Hematopoietic multipotent progenitor cell treated with erythropoietin and hydrocortisone succinate and interleukin-3 and kit ligand, for 4 days (in vitro differentiated cells): ENCODE measurements around the gene SPTLC3.
A peak's percentile ranks its signal among the peaks of the same experiment; 100 is the strongest.

Source experiments
- DNase-seq: peaks from one replicate; pipeline ENCODE4 v3.0.0-alpha.2; 2015

Gene SPTLC3

DNA sequence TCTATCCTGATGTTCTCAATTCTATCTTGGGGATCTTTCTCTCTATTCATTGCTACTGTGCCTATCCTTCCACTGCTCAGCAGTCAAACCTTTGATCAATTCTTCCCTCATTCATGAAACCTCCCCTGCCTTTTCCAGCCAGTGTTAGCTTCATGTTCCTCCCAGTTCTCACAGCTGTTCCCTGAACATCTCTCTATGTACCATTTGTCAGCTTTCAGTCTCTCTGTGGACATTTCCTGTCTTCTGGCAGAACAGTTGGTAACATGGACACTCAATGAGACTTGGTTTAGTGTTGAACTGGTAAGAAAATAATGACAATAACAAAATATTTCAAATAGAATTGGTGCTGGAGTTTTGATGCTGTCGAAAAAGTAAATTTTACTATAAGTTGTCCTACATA lies 26.2 kb downstream of the SPTLC3 start:
- no peak for DNase-seq

DNA sequence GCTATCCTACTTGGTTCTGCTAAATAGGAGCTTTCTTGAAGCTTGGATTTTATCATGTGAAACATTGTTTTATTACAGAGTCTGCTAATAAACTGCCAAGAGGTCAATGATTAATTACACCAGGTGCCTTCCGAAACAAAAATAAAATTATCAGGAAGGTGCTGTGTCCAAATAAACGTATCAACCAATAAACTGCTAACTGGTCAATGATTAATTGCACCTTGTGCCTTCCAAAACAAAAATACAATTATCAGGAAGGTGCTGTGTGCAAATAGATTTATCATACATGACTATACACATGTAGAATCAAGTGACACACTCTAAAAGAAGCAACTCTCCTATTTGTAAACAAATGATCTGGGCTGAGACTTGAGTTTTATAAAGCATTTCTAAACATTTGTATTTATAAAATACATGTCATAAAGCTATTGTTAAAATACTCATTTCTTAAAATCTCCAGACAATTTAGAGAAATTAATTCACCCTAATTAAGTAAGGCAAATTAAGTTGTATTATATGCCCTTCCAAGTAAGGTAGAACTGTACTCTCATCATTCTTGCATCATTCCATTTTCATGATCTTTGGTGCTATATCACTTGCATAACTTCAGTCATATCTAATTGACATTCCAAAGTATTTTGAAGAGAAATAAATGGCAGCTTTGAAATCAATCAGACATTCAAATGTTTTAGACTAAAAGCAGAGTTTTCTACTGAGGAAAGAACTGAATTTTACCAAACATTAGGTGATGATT lies 26.8 kb downstream of the SPTLC3 start:
- no peak for DNase-seq

DNA sequence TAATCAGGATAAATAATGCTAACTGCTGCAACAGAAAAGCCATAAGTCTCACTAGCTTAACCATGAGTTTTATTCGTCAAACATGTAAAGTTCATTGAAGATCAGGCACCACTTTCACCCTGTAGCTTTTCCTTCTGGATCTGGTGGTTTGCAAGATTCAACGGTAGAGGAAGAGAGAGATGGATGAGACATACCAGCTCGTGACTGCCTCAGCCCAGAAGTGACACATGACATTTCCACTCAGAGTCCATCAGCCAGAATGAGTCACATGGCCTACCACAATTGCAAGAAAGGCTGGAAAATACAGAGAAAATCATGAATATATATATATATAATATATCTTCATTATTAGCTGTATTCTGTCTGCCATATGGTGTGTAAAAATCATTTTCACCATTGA lies 29.0 kb downstream of the SPTLC3 start:
- DNase-seq, result no peak

- DNase-seq, result no peak
Measured at GRCh38 chr20:13041574-13042457, 33.0 kb downstream of the SPTLC3 start.

- peak; percentile 6 for DNase-seq
Measured at GRCh38 chr20:13042458-13042794, 33.7 kb downstream of the SPTLC3 start.

DNA sequence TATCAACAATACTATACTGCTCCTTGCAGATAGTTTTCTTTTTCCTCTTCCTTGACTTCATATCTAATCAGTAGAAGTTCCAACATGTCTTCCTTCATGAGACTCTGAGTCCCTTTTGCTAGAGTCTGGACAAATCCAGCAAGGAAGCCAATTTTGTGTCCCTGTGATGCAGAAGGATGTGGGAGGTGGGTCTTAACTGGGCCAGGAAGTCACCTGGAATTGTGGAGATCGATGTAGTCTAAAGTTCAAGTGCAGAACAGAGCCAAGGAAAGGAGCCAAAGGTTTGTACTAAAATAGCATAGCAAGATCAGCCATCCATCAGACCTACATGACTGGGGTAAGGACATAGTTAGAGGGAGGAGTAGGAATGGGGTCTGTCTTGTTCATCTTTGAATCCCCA lies 37.6 kb downstream of the SPTLC3 start:
- no peak for DNase-seq

GRCh38 chr20:13054011-13054410 lies 45.2 kb downstream of the SPTLC3 start:
- no peak for DNase-seq

- no peak for DNase-seq
Measured at GRCh38 chr20:13058666-13059389, 50.1 kb downstream of the SPTLC3 start.

- no peak for DNase-seq
Measured at GRCh38 chr20:13059398-13060136, 50.8 kb downstream of the SPTLC3 start.

- DNase-seq, result no peak
Measured at GRCh38 chr20:13060327-13060726, 51.6 kb downstream of the SPTLC3 start.

GRCh38 chr20:13061381-13061780 lies 52.6 kb downstream of the SPTLC3 start:
- no peak for DNase-seq

GRCh38 chr20:13062789-13063188 lies 54.0 kb downstream of the SPTLC3 start:
- DNase-seq, result no peak

DNA sequence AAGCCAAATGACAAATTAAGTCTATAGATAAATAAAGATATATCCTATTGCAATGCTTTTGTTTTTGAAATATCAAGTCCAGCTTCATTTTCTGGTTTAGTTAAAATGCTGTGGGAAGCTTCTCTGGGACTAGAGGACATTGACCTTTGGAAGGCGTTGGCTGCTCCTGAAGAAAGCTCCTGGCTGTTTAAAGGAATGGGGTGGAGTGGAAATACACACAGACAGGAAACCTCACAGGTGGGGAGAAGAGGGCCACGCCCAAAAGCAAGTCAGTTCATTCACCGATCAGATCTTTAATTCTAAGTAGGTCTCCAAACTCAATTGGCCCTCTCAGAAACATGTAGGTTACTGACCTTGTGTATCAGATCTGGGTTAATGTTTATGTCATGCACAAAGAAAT lies 59.6 kb downstream of the SPTLC3 start:
- DNase-seq, result no peak

- no peak for DNase-seq
Measured at GRCh38 chr20:13081877-13082276, 73.1 kb downstream of the SPTLC3 start.

DNA sequence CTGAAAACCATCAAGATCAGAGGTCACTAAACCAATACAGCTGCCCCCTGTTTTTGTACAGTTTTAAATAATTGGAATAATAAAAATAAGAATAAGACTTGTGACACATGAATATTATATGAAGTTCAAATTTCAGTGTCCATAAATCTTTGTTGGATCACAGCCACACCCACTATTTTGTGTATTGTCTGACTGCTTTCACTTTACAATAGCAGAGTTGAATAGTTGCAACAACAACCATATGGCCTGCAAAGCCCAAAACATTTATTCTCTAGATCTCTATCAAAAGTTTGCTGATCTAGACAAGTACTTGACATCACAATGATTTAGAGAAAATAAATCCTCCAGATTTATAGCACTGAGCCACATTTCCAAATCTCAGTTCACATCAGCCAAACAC lies 73.6 kb downstream of the SPTLC3 start:
- no peak for DNase-seq

- no peak for DNase-seq
Measured at GRCh38 chr20:13085275-13085674, 76.5 kb downstream of the SPTLC3 start.

GRCh38 chr20:13089950-13090469 lies 81.2 kb downstream of the SPTLC3 start:
- no peak for DNase-seq

GRCh38 chr20:13092111-13092510 lies 83.3 kb downstream of the SPTLC3 start:
- DNase-seq, result peak; percentile 22

DNA sequence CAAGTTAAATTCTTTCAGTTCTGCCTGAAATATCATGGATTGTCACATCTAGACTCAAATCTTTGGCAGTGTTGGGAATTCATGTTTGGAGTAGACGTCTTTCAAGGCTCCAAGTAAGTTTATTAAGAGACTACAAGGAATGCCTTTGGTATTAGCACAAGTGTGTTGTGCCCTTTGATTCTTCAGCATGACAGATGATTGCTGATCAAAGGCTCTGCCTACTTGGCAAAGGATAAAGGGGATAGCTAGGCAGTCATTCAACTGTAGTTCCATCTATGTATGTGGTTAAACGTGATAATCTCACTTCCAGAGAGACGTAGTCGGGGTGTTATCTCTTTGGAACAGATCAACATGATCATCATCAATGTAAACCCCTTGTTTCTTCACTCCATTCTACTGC lies 86.2 kb downstream of the SPTLC3 start:
- no peak for DNase-seq

- DNase-seq, result no peak
Measured at GRCh38 chr20:13098720-13099355, 90.1 kb downstream of the SPTLC3 start.

DNA sequence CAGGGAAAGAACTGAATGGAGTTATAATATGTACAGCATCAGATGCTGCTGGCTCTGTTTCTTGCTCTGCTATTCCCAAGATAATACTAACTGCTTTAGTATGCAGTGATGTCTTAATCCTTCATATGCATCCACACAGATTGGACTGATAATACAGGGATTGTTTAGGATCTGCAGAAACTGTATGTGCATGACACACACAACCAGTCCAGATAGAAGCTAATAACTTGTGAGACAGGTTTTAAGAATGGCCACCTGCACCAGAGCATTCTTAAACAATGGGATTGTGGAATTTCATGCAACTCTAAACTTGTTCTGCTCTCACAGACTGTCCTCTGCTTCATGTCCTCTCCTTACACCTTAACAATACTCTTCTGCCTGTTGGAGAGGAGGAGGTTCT lies 90.9 kb downstream of the SPTLC3 start:
- no peak for DNase-seq

GRCh38 chr20:13101276-13101675 lies 92.5 kb downstream of the SPTLC3 start:
- no peak for DNase-seq
